Hepatocyte (in vitro differentiated cells): ENCODE measurements around the gene TEX50.
"Not testable (repeated sequence)": the region's sequence is repeated elsewhere in the genome, so short reads cannot be mapped to it uniquely, and the experiment has no call there.

Experiments used
- EZH2 ChIP-seq: fragments of 200-600 bp; sonication (generic); IDR thresholded peaks from 2 replicates; pipeline ENCODE4 v1.6.1; 2016; ENCODE audit warnings: antibody characterized with exemption, mild to moderate bottlenecking, borderline replicate concordance
- EZH2phosphoT487 ChIP-seq: fragments of 200-600 bp; sonication (generic); IDR thresholded peaks from one replicate; pipeline ENCODE4 v1.6.1; 2018; ENCODE audit warnings: antibody characterized with exemption, mild to moderate bottlenecking, low read depth, moderate library complexity; ENCODE audit not compliant: unreplicated experiment, severe bottlenecking
- TF ChIP-seq, protein P1 (sequence below): fragments of 200-600 bp; sonication (generic); IDR thresholded peaks from 2 replicates; pipeline ENCODE4 v1.5.1; 2016; ENCODE audit warnings: antibody characterized with exemption, mild to moderate bottlenecking; ENCODE audit not compliant: poor library complexity

DNA sequence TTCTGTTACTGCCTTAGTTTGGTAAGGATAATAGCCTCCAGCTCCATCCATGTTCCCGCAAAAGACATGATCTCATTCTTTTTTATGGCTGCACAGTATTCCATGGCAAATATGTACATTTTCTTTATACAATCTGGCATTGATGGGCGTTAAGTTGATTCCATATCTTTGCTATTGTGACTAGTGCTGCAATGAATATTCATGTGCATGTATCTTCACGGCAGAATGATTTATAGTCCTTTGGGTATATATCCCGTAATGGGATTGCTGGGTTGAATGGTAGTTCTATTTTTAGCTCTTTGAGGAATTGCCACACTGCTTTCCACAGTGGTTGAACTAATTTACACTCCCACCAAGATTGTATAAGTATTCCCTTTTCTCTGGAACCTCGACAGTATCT lies 44.0 kb upstream of the TEX50 start:
- TF ChIP-seq EZH2, EZH2phosphoT487: not testable (repeated sequence)
- TF ChIP-seq, protein P1, sequence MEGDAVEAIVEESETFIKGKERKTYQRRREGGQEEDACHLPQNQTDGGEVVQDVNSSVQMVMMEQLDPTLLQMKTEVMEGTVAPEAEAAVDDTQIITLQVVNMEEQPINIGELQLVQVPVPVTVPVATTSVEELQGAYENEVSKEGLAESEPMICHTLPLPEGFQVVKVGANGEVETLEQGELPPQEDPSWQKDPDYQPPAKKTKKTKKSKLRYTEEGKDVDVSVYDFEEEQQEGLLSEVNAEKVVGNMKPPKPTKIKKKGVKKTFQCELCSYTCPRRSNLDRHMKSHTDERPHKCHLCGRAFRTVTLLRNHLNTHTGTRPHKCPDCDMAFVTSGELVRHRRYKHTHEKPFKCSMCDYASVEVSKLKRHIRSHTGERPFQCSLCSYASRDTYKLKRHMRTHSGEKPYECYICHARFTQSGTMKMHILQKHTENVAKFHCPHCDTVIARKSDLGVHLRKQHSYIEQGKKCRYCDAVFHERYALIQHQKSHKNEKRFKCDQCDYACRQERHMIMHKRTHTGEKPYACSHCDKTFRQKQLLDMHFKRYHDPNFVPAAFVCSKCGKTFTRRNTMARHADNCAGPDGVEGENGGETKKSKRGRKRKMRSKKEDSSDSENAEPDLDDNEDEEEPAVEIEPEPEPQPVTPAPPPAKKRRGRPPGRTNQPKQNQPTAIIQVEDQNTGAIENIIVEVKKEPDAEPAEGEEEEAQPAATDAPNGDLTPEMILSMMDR: not testable (repeated sequence)
